ENCODE measurements around the gene GRM3.

GRM3 gene

GRCh38 chr7:86748843-86749719 is 105.4 kb downstream of the GRM3 start:
- H2AFZ ChIP-seq (ENCODE audit: low read length), result no peak overlapping the region
- no peaks in the 10 kb centered on the region for H3K79me1 ChIP-seq (ENCODE audit: low read depth, low read length)
- no peak overlapping the region for H3K4me3 ChIP-seq (ENCODE audit: low read length in 2 of 2)
- H4K91ac ChIP-seq (ENCODE audit: low read depth, low read length, poor library complexity), result no peak overlapping the region
- WGBS, 2 donors (ENCODE audit: extremely low coverage in 2 of 2, insufficient read length in 2 of 2, insufficient replicate concordance in 1 of 2), result no CpG with 5 or more reads among the region's 7 CpGs
- no peak overlapping the region for H3K14ac ChIP-seq (ENCODE audit: low read length)
- no peaks in the 10 kb centered on the region for H3K36me3 ChIP-seq (replicated peaks in 1 of 2; ENCODE audit: control insufficient read depth in 2 of 2, insufficient read depth in 2 of 2, low read length in 2 of 2)
- H2AK5ac ChIP-seq (ENCODE audit: low read depth, low read length), result no peak overlapping the region
- no peaks in the 10 kb centered on the region for H3K27me3 ChIP-seq (ENCODE audit: control insufficient read depth in 3 of 3, insufficient read depth in 3 of 3, low read depth in 1 of 3, low read length in 3 of 3)
- H2BK12ac ChIP-seq (ENCODE audit: low read length), result no peak overlapping the region
- no peak overlapping the region for H3K18ac ChIP-seq (ENCODE audit: low read length)
- no peak overlapping the region for H4K8ac ChIP-seq (ENCODE audit: low read depth, low read length)
- H2BK5ac ChIP-seq (ENCODE audit: low read length), result no peak overlapping the region
- no peak overlapping the region for H3K4ac ChIP-seq (ENCODE audit: low read length)
- no peak overlapping the region for H2BK15ac ChIP-seq (ENCODE audit: low read length)
- H3K27ac ChIP-seq (replicated peaks; ENCODE audit: low read length), result no peak overlapping the region
- H2BK120ac ChIP-seq (ENCODE audit: low read depth, low read length), result no peak overlapping the region
- H3K9ac ChIP-seq (ENCODE audit: low read depth, low read length, poor library complexity), result no peak overlapping the region
- H3K4me1 ChIP-seq (ENCODE audit: control insufficient read depth in 2 of 2, insufficient read depth in 1 of 2, low read depth in 1 of 2, low read length in 2 of 2), result peaks cover 4 to 14% of the 10 kb centered on the region in 2 donors
- no peak overlapping the region for H3K4me2 ChIP-seq (ENCODE audit: insufficient read depth, low read length, poor library complexity, severe bottlenecking)
- no peak for DNase-seq (ENCODE audit: low spot score)
- H3K23ac ChIP-seq (ENCODE audit: low read depth, low read length, poor library complexity), result no peak overlapping the region
- no peaks in the 10 kb centered on the region for H3K9me3 ChIP-seq (replicated peaks in 1 of 2; ENCODE audit: control insufficient read depth in 2 of 2, insufficient read depth in 1 of 2, low read depth in 1 of 2, low read length in 2 of 2)

- Histone ChIP-seq H3K27me3 (ENCODE audit: control insufficient read depth in 3 of 3, insufficient read depth in 3 of 3, low read depth in 1 of 3, low read length in 3 of 3) (no peaks in the 10 kb centered on the region), H4K8ac (ENCODE audit: low read depth, low read length) (no peak overlapping the region), H3K9ac (ENCODE audit: low read depth, low read length, poor library complexity) (no peak overlapping the region), H2AFZ (ENCODE audit: low read length) (no peak overlapping the region), H3K14ac (ENCODE audit: low read length) (no peak overlapping the region), H2AK5ac (ENCODE audit: low read depth, low read length) (no peak overlapping the region), H3K4ac (ENCODE audit: low read length) (no peak overlapping the region), H3K79me1 (ENCODE audit: low read depth, low read length) (no peaks in the 10 kb centered on the region), H3K23ac (ENCODE audit: low read depth, low read length, poor library complexity) (no peak overlapping the region), H3K4me3 (ENCODE audit: low read length in 2 of 2) (no peak overlapping the region), H2BK5ac (ENCODE audit: low read length) (no peak overlapping the region), H3K4me1 (ENCODE audit: control insufficient read depth in 2 of 2, insufficient read depth in 1 of 2, low read depth in 1 of 2, low read length in 2 of 2) (peaks cover 4 to 14% of the 10 kb centered on the region in 2 donors), H2BK15ac (ENCODE audit: low read length) (no peak overlapping the region), H2BK12ac (ENCODE audit: low read length) (no peak overlapping the region), H2BK120ac (ENCODE audit: low read depth, low read length) (no peak overlapping the region), H3K18ac (ENCODE audit: low read length) (no peak overlapping the region), H3K4me2 (ENCODE audit: insufficient read depth, low read length, poor library complexity, severe bottlenecking) (no peak overlapping the region), H4K91ac (ENCODE audit: low read depth, low read length, poor library complexity) (no peak overlapping the region), H3K36me3 (replicated peaks in 1 of 2; ENCODE audit: control insufficient read depth in 2 of 2, insufficient read depth in 2 of 2, low read length in 2 of 2) (no peaks in the 10 kb centered on the region), H3K27ac (replicated peaks; ENCODE audit: low read length) (no peak overlapping the region), H3K9me3 (replicated peaks in 1 of 2; ENCODE audit: control insufficient read depth in 2 of 2, insufficient read depth in 1 of 2, low read depth in 1 of 2, low read length in 2 of 2) (no peaks in the 10 kb centered on the region)
- DNase-seq (ENCODE audit: low spot score), result no peak
- WGBS, 2 donors (ENCODE audit: extremely low coverage in 2 of 2, insufficient read length in 2 of 2, insufficient replicate concordance in 1 of 2), result no CpG with 5 or more reads among the region's 4 CpGs
Observed at GRCh38 chr7:86749741-86750665, 106.3 kb downstream of the GRM3 start.

- Histone ChIP-seq H4K8ac (ENCODE audit: low read depth, low read length) (no peak overlapping the region), H2BK15ac (ENCODE audit: low read length) (no peak overlapping the region), H3K4me3 (ENCODE audit: low read length in 2 of 2) (no peak overlapping the region), H4K91ac (ENCODE audit: low read depth, low read length, poor library complexity) (no peak overlapping the region), H2AK5ac (ENCODE audit: low read depth, low read length) (no peak overlapping the region), H3K4me2 (ENCODE audit: insufficient read depth, low read length, poor library complexity, severe bottlenecking) (no peak overlapping the region), H3K27me3 (ENCODE audit: control insufficient read depth in 3 of 3, insufficient read depth in 3 of 3, low read depth in 1 of 3, low read length in 3 of 3) (no peaks in the 10 kb centered on the region), H2BK12ac (ENCODE audit: low read length) (no peak overlapping the region), H2BK5ac (ENCODE audit: low read length) (no peak overlapping the region), H3K14ac (ENCODE audit: low read length) (no peak overlapping the region), H2AFZ (ENCODE audit: low read length) (peak overlapping the region; percentile 1), H3K4me1 (ENCODE audit: control insufficient read depth in 2 of 2, insufficient read depth in 1 of 2, low read depth in 1 of 2, low read length in 2 of 2) (peaks cover 0 to 11% of the 10 kb centered on the region in 2 donors), H3K23ac (ENCODE audit: low read depth, low read length, poor library complexity) (no peak overlapping the region), H3K4ac (ENCODE audit: low read length) (no peak overlapping the region), H2BK120ac (ENCODE audit: low read depth, low read length) (no peak overlapping the region), H3K9ac (ENCODE audit: low read depth, low read length, poor library complexity) (no peak overlapping the region), H3K27ac (replicated peaks; ENCODE audit: low read length) (no peak overlapping the region), H3K18ac (ENCODE audit: low read length) (no peak overlapping the region), H3K36me3 (replicated peaks in 1 of 2; ENCODE audit: control insufficient read depth in 2 of 2, insufficient read depth in 2 of 2, low read length in 2 of 2) (peaks cover 0 to 1% of the 10 kb centered on the region in 2 donors), H3K79me1 (ENCODE audit: low read depth, low read length) (no peaks in the 10 kb centered on the region), H3K9me3 (replicated peaks in 1 of 2; ENCODE audit: control insufficient read depth in 2 of 2, insufficient read depth in 1 of 2, low read depth in 1 of 2, low read length in 2 of 2) (no peaks in the 10 kb centered on the region)
- no CpG with 5 or more reads among the region's 4 CpGs for WGBS, 2 donors (ENCODE audit: extremely low coverage in 2 of 2, insufficient read length in 2 of 2, insufficient replicate concordance in 1 of 2)
- no peak for DNase-seq (ENCODE audit: low spot score)
Observed at GRCh38 chr7:86760236-86760635, 116.5 kb downstream of the GRM3 start.

GRCh38 chr7:86762129-86762528 is 118.4 kb downstream of the GRM3 start:
- Histone ChIP-seq H2BK120ac (ENCODE audit: low read depth, low read length) (no peak overlapping the region), H2BK12ac (ENCODE audit: low read length) (no peak overlapping the region), H3K18ac (ENCODE audit: low read length) (no peak overlapping the region), H2AK5ac (ENCODE audit: low read depth, low read length) (no peak overlapping the region), H2BK5ac (ENCODE audit: low read length) (no peak overlapping the region), H3K9ac (ENCODE audit: low read depth, low read length, poor library complexity) (no peak overlapping the region), H3K4me3 (ENCODE audit: low read length in 2 of 2) (no peak overlapping the region), H3K4ac (ENCODE audit: low read length) (no peak overlapping the region), H3K79me1 (ENCODE audit: low read depth, low read length) (no peaks in the 10 kb centered on the region), H4K91ac (ENCODE audit: low read depth, low read length, poor library complexity) (no peak overlapping the region), H2AFZ (ENCODE audit: low read length) (no peak overlapping the region), H3K36me3 (replicated peaks in 1 of 2; ENCODE audit: control insufficient read depth in 2 of 2, insufficient read depth in 2 of 2, low read length in 2 of 2) (peaks cover 0 to 2% of the 10 kb centered on the region in 2 donors), H3K27ac (replicated peaks; ENCODE audit: low read length) (no peak overlapping the region), H3K14ac (ENCODE audit: low read length) (no peak overlapping the region), H3K23ac (ENCODE audit: low read depth, low read length, poor library complexity) (no peak overlapping the region), H3K4me2 (ENCODE audit: insufficient read depth, low read length, poor library complexity, severe bottlenecking) (no peak overlapping the region), H2BK15ac (ENCODE audit: low read length) (no peak overlapping the region), H4K8ac (ENCODE audit: low read depth, low read length) (no peak overlapping the region), H3K9me3 (replicated peaks in 1 of 2; ENCODE audit: control insufficient read depth in 2 of 2, insufficient read depth in 1 of 2, low read depth in 1 of 2, low read length in 2 of 2) (no peaks in the 10 kb centered on the region), H3K4me1 (ENCODE audit: control insufficient read depth in 2 of 2, insufficient read depth in 1 of 2, low read depth in 1 of 2, low read length in 2 of 2) (peaks cover 0 to 11% of the 10 kb centered on the region in 2 donors), H3K27me3 (ENCODE audit: control insufficient read depth in 3 of 3, insufficient read depth in 3 of 3, low read depth in 1 of 3, low read length in 3 of 3) (no peaks in the 10 kb centered on the region)
- no CpG with 5 or more reads among the region's 2 CpGs for WGBS, 2 donors (ENCODE audit: extremely low coverage in 2 of 2, insufficient read length in 2 of 2, insufficient replicate concordance in 1 of 2)
- no peak for DNase-seq (ENCODE audit: low spot score)

Data from neuronal stem cell (in vitro differentiated cells).